ENCODE measurements around the gene PATL2.
"Not testable (repeated sequence)": the region's sequence is repeated elsewhere in the genome, so short reads cannot be mapped to it uniquely, and the experiment has no call there.

The PATL2 gene

DNA sequence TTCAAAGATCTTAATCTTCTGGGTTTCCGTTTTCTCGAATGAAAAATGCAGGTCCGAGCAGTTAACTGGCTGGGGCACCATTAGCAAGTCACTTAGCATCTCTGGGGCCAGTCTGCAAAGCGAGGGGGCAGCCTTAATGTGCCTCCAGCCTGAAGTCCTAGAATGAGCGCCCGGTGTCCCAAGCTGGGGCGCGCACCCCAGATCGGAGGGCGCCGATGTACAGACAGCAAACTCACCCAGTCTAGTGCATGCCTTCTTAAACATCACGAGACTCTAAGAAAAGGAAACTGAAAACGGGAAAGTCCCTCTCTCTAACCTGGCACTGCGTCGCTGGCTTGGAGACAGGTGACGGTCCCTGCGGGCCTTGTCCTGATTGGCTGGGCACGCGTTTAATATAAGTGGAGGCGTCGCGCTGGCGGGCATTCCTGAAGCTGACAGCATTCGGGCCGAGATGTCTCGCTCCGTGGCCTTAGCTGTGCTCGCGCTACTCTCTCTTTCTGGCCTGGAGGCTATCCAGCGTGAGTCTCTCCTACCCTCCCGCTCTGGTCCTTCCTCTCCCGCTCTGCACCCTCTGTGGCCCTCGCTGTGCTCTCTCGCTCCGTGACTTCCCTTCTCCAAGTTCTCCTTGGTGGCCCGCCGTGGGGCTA is at the start of gene PATL2, which contains the start of gene B2M:
Gene PATL2, minus strand, starts transcription at position 228 of the 647 bp plus-strand sequence. CDS start 34,833 bp downstream, outside the sequence.
Gene B2M, plus strand, starts transcription at position 422 of the 647 bp plus-strand sequence. Its CDS starts 30 bp downstream, at position 452.
- peak; percentile 88 to 96 for DNase-seq (ENCODE audit: low read depth in 2 of 2)

GRCh38 chr15:44753345-44753744 is 42.2 kb upstream of the PATL2 start:
- DNase-seq (ENCODE audit: low read depth in 2 of 2), result no peak

GRCh38 chr15:44743454-44743853 is 32.3 kb upstream of the PATL2 start:
- not testable (repeated sequence) for DNase-seq (ENCODE audit: low read depth in 2 of 2)

GRCh38 chr15:44739222-44739847 is 28.2 kb upstream of the PATL2 start:
- not testable (repeated sequence) for DNase-seq (ENCODE audit: low read depth in 2 of 2)

GRCh38 chr15:44738340-44738984 is 27.3 kb upstream of the PATL2 start:
- no peak for DNase-seq (ENCODE audit: low read depth in 2 of 2)

GRCh38 chr15:44736181-44736765 is 25.1 kb upstream of the PATL2 start, which contains the start of gene TRIM69:
Gene TRIM69 (plus strand): TSS chr15:44736528. CDS start chr15:44736705, 177 bp downstream.
- DNase-seq (ENCODE audit: low read depth in 2 of 2), result no peak

DNA sequence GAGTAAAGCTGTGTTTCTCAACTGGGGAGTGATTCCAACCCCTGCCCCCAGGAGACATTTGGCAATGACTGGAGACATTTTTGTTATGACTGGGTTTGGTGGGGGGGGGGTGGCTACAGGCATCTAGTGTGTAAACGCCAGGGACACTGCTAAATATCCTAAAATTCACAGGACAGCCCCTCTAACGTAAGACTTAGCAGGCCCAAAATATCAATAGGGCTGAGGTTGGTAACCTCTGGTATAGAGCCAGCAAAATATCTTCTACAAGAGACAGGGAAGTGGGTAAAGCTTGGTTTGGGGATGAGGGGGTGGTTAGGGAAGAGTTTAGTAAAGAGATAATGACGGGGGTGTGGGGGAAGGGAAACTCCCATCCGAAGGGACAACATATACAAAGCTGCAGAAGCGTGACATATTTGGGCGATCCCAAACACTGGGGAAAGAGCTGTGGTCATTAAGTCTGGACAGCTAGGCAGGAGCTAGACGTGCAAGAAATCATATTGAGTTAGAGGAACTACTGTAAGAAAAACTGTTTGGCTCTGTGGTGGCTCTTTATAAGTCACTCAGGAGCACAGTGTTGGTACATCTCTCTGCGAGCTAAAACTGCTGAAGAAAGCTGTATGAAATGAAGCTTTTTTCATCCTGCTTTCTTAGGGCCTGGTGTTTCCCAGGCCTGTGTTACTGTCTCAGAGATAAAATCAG is 24.5 kb upstream of the PATL2 start:
- DNase-seq (ENCODE audit: low read depth in 2 of 2), result no peak

DNA sequence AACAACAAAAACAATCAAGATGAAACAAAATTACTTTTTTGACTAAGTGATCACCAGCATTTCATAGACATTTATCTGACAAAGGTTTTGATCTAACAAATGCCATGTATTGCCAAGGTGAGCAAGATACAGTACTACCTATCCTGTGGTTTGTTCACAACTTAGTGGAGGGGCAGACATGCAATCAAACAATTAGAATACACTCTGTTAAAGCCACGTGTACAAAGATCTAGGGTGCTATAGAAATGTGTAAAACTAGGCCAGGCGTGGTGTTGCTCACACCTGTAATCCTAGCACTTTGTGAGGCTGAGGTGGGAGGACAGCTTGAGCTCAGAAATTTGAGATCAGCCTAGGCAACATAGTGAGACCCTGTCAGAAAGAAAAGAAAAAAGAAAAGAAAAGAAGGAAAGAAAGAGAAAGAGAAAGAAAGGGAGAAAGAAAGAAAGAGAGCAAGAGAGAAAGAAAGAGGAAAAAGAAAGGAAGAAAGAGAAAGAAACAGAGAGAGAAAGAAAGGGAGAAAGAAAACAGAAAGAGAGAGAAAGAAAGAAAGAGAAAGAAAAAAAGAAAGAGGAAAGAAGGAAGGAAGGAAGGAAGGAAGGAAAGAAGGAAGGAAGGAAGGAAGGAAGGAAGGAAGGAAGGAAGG is 23.8 kb upstream of the PATL2 start:
- no peak for DNase-seq (ENCODE audit: low read depth in 2 of 2)

DNA sequence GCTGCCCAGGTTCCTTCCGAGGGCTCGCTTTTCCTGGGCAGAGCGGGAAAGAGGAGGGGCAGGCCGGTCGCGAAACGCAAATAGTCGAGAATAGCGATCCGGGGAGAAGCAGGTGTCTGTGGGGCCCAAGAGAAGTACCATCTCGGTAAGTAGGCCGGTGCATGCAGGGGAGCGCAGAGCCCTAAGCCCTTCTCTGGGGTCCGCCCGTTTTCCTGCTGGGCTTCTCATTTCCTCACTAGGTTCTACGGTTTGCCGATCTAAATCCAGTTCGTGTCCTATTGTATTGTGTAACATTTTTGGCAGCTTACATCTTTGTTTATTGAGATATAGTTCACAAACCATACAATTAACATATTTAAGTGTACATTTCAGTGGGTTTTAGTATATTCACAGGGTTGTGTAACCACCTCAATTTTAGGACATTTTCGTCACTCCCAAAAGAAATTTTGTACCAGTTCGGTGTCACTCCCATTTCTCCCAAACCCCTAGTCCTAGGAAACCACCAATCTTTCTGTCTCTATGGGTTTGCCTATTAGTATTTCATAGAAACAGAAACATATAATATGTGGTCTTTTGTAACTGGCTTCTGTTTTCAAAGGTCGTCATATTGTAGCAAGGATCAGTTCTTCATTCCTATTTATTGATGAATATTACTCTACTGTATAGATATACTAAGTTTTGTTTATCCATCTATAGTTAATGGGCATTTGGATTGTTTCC is 18.4 kb upstream of the PATL2 start:
- peak in 1 of 2 donors; percentile 35 for DNase-seq (ENCODE audit: low read depth in 2 of 2)

DNA sequence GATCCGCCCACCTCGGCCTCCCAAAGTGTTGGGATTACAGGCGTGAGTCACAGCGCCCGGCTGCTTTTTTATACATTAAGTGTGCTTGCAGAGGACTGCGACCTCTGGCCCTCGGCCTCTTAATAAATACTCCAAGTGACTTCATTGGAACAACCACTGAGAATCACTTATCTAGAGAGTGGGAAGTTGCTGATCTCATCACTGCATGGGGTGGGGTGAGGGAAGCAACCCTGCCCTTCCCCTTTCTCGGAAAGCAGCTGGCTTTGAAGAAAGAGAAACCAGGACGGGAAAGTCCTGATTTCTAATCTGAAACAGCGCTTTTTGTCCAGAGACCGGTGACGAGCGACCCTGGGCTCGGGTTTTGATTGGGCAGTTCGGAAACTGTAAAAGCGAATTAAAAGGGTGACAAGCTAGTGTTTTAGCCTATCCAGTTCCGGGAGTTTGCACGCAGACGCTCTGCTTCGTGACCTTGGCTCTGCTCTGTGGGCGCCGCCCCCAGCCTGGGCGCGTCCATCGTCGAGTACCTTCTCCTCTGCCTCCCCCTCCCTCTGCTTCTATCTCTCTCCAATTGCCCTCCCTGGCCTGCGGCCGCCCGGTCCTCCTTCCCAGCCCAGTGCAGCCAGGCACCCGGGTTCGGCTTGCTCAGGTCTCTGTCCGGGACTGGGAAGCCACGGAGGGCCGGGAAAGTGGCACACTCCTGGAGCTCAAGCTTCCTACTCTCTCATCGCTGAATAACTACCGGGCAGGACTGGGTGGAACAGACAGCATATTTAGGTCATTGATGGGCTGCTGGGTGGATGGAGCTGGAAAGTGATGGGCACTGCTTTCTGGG is 17.7 kb upstream of the PATL2 start:
- peak; percentile 92 to 98 for DNase-seq (ENCODE audit: low read depth in 2 of 2)

DNA sequence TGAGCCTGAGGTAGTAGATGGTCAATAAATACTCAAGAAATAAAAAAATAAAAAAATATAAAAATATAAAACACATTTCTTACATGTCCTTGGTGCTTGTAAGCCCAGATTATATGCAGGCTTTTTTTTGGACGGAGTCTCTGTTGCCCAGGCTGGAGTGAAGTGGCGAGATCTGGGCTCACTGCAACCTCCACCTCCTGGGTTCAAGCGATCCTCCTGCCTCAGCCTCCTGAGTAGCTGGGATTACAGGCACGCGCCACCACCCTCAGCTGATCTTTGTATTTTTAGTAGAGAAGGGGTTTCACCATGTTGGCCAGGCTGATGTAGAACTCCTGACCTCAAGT is 17.1 kb upstream of the PATL2 start:
- not testable (repeated sequence) for DNase-seq (ENCODE audit: low read depth in 2 of 2)

GRCh38 chr15:44727485-44728231 is 16.5 kb upstream of the PATL2 start:
- DNase-seq (ENCODE audit: low read depth in 2 of 2), result no peak

- peak; percentile 51 to 73 for DNase-seq (ENCODE audit: low read depth in 2 of 2)
These were observed 15.7 kb upstream of the PATL2 start for GRCh38 chr15:44726568-44727484.

- no peak for DNase-seq (ENCODE audit: low read depth in 2 of 2)
These were observed 15.0 kb upstream of the PATL2 start for GRCh38 chr15:44726136-44726535.

GRCh38 chr15:44722011-44722410 is 10.9 kb upstream of the PATL2 start:
- no peak for DNase-seq (ENCODE audit: low read depth in 2 of 2)

DNA sequence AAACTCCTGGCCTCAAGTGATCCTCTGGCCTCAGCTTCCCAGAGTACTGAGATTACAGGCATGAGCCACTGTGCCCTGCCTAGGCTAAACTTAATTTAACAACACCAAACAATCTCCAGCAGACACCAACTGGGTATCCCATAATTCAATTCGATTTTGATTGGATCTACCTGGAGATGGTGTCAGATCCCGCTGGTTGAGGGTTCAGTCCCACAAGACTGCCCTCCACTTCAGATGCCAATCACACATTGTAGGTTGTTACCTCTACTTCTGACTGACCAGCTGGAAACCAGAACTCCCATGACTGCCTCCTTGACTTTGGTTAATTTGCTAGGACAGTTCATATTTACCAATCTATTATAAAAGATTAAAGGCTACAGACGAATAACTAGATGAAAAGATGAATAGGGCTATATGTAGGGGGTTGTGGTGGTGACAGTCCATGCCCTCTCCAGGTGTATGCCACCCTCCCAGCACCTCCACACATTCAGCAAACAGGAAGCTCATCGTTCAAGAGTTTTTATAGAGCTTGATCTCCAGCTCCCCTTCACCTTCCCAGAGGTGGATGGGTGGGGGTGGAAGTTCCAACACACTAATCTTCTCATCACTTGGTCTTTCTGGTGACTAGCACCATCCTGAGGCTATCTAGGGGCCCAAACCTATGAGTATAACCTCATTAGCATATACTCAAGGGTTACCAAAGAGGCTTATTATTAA is 9.5 kb upstream of the PATL2 start:
- no peak for DNase-seq (ENCODE audit: low read depth in 2 of 2)

- DNase-seq (ENCODE audit: low read depth in 2 of 2), result not testable (repeated sequence)
These were observed 8.9 kb upstream of the PATL2 start for GRCh38 chr15:44720000-44720435.

All from stimulated activated CD8-positive, alpha-beta memory T cell treated with anti-CD3 and anti-CD28 coated beads, Interleukin-7, amount 100 ng/mL, for 4 hours (primary cell).